ENCODE data around the gene CYP4F2. TPM values are rescaled to one million over a fixed set of nuclear protein-coding genes. Genes with fewer than 3 reads are reported as not detected.

Gene CYP4F2
- polyA plus RNA-seq, 1 of the 3 experiments (the other 2 are of a cell fraction) = not detected

Small RNA genes within 50 kb of the gene (small RNA-seq; reads per million reads assigned to genes)
- 0 reads per million in 7 experiments for gene CYP4F36P

Other genes with a start within 250 kb of the CYP4F2 start
- gene CYP4F12, start 225.0 kb downstream of the CYP4F2 start, polyA plus RNA-seq (2012; rRNA removed) = 0.03 TPM in 1 of 2 replicates, not detected in the other
- not detected in 2 replicates for gene OR10H2, start 170.1 kb downstream of the CYP4F2 start, polyA plus RNA-seq (2012; rRNA removed)
- not detected in 2 replicates for gene OR10H3, start 160.1 kb downstream of the CYP4F2 start, polyA plus RNA-seq (2012; rRNA removed)
- gene OR10H5, start 110.4 kb downstream of the CYP4F2 start, polyA plus RNA-seq (2012; rRNA removed) = not detected in 2 replicates
- gene OR10H1, start 82.4 kb downstream of the CYP4F2 start, polyA plus RNA-seq (2012; rRNA removed) = not detected in 2 replicates
- 0.23 and 0.31 TPM in 2 replicates for gene CYP4F11, start 36.5 kb upstream of the CYP4F2 start, polyA plus RNA-seq (2012; rRNA removed)
- gene OR10H4, start 50.9 kb upstream of the CYP4F2 start, polyA plus RNA-seq (2012; rRNA removed) = not detected in 2 replicates
- gene TPM4, start 178.4 kb upstream of the CYP4F2 start, polyA plus RNA-seq (2012; rRNA removed) = 415 and 440 TPM in 2 replicates
- gene RAB8A, start 213.8 kb upstream of the CYP4F2 start, polyA plus RNA-seq (2012; rRNA removed) = 55.2 and 58.0 TPM in 2 replicates
- not detected in 2 replicates for gene HSH2D, start 245.6 kb upstream of the CYP4F2 start, polyA plus RNA-seq (2012; rRNA removed)

All from SK-N-SH (cell line).